Inferior parietal cortex (tissue), 1 donor: ENCODE measurements around the gene SBSN.
A peak's percentile ranks its signal among the peaks of the same experiment; 100 is the strongest.

Experiments used
- DNase-seq: peaks from one replicate; pipeline ENCODE4 v3.0.0-alpha.2; 2016; ENCODE audit errors: extremely low spot score

The SBSN gene

GRCh38 chr19:35533201-35533821 is 5.2 kb upstream of the SBSN start, which contains the start of gene GAPDHS:
TSS of gene GAPDHS (plus strand) at chr19:35533456. CDS start at chr19:35533528, 72 bp downstream.
- DNase-seq = no peak

- no peak for DNase-seq
These were observed 3.2 kb upstream of the SBSN start for GRCh38 chr19:35531291-35531690.

GRCh38 chr19:35529241-35530218 is 1.4 kb upstream of the SBSN start:
- no peak for DNase-seq

GRCh38 chr19:35525873-35526272 is 2.2 kb downstream of the SBSN start:
- no peak for DNase-seq

GRCh38 chr19:35524181-35524837 is 3.8 kb downstream of the SBSN start:
- no peak for DNase-seq

GRCh38 chr19:35522745-35523327 is 5.3 kb downstream of the SBSN start:
- no peak for DNase-seq

GRCh38 chr19:35521124-35521743 is 6.9 kb downstream of the SBSN start:
- no peak for DNase-seq

GRCh38 chr19:35519291-35519690 is 8.8 kb downstream of the SBSN start:
- no peak for DNase-seq

- DNase-seq = no peak
These were observed 9.8 kb downstream of the SBSN start for GRCh38 chr19:35518313-35518712.

GRCh38 chr19:35517342-35517741 is 10.8 kb downstream of the SBSN start:
- no peak for DNase-seq

GRCh38 chr19:35516310-35516709 is 11.8 kb downstream of the SBSN start:
- DNase-seq = no peak

- DNase-seq = no peak
These were observed 13.8 kb downstream of the SBSN start for GRCh38 chr19:35514282-35514809.

- no peak for DNase-seq
These were observed 14.4 kb downstream of the SBSN start, which contains the start of gene DMKN for GRCh38 chr19:35513628-35514281. TSS of gene DMKN (minus strand) at chr19:35513649. CDS start at chr19:35513475, 174 bp downstream.

- DNase-seq = no peak
These were observed 15.1 kb downstream of the SBSN start for GRCh38 chr19:35512831-35513627.

- no peak for DNase-seq
These were observed 16.8 kb downstream of the SBSN start for GRCh38 chr19:35511337-35511736.

- DNase-seq = no peak
These were observed 17.5 kb downstream of the SBSN start for GRCh38 chr19:35510626-35510964.

GRCh38 chr19:35509861-35510625 is 18.1 kb downstream of the SBSN start:
- peak; percentile 62 for DNase-seq

- no peak for DNase-seq
These were observed 19.0 kb downstream of the SBSN start for GRCh38 chr19:35509018-35509652.

GRCh38 chr19:35508129-35508528 is 20.0 kb downstream of the SBSN start:
- DNase-seq = no peak
